ENCODE results near the gene TSC22D1.
"Not testable (repeated sequence)": the region's sequence is repeated elsewhere in the genome, so short reads cannot be mapped to it uniquely, and the experiment has no call there.

TSC22D1 gene

GRCh38 chr13:44498969-44499368 lies 77.2 kb downstream of the TSC22D1 start:
- FAIRE-seq = peak; percentile 26

- FAIRE-seq = no peak
Observed at GRCh38 chr13:44498502-44498901, 77.6 kb downstream of the TSC22D1 start.

DNA sequence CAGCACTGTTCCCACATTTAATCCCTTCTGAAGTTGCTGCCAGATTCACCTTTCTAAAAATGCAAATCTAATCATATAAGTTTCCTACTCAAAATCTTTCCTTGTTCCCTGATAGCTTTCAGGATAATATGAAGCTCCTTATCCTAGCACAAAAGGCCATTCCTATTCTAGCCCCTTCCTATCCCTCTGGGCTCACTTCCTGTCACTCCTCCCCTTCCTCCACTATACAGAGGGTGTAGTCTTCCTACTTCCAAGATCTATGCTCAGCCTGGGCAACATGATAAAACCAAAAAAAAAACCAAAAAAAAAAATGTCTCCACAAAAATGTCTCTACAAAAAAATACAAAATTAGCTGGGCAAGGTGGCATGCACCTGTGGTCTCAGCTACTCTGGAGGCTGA lies 78.3 kb downstream of the TSC22D1 start:
- no peak for FAIRE-seq

- no peak for FAIRE-seq
Observed at GRCh38 chr13:44493213-44493812, 82.8 kb downstream of the TSC22D1 start.

- no peak for FAIRE-seq
Observed at GRCh38 chr13:44489751-44490150, 86.4 kb downstream of the TSC22D1 start.

DNA sequence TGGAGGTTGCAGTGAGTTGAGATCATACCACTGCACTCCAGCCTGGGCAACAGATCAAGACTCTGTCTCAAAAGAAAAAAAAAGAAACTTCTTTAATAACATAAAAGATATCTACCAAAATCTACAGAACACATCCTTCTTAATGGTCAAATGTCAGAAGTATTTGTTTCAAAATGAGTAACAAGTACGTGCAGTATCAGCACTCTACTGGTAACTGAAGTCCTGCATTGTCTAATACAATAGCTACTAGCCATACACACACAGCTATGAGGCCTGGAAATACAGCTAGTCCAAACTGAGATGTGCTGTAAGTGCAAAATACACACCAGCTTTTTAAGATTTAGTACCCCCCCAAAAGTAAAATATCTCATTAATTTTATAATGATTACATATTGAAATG lies 88.1 kb downstream of the TSC22D1 start:
- FAIRE-seq = no peak

DNA sequence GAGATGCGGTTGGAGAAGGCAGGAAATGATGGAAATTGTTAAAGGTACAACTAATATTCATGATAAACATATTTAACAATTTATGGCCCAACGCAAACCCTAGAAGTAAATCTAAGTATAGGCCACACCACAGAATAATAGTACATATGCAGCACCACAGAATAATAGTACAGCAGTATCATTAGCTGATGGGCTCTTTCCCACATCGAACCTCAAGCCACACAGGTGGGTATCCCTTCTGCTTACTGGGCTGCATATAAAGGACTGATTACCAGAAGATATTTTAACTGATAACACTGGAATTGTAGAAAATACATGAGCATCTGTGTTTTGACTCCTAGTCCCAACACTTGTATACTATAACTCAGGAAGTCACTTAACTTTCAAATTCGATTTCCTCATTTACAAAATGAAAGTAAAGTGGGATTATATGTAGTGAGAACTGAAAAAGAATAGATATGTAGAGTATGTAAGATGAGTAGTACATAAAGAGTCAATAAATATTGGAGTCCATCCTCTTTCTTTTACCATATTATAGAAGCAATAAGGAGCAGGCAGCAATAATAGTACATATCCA lies 91.5 kb downstream of the TSC22D1 start:
- no peak for FAIRE-seq

GRCh38 chr13:44474122-44474910 lies 101.8 kb downstream of the TSC22D1 start:
- FAIRE-seq = no peak

DNA sequence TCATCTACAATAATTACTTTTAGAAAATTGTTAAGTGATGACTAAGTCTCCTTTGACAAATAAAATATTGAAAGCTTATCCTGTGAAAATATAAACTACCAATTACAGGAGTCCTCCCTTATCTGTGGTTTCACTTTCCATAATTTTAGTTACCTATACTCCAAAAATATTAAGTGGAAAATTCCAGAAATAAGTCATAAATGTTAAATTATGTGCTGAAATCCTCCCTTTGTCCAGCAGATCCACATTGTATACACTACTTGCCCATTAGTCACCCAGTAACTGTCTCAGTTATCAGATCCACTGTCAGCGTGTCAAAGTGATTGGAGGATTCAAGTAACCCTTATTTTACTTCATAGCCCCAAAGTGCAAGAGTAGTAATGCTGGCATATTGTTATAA lies 104.4 kb downstream of the TSC22D1 start:
- FAIRE-seq = no peak

GRCh38 chr13:44470638-44471562 lies 105.2 kb downstream of the TSC22D1 start:
- peak; percentile 84 for FAIRE-seq

DNA sequence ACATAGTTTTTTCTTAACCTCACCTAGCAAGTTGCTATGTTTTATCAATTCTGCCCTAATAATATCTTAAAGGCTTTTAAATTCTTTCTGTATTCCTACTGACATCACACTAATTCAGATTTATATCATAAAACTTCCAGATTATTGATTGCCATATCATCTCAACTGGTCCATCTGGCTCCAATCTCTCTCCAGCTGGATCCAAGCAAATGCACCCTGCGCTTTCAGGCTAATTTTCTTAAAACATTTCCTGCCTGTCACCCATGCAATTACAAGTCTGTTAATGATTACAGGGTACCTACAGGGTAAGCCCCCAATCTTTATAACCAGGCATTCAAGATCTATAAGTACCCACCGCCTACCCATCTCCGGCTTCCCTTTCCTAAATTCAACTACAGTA lies 107.3 kb downstream of the TSC22D1 start:
- no peak for FAIRE-seq

DNA sequence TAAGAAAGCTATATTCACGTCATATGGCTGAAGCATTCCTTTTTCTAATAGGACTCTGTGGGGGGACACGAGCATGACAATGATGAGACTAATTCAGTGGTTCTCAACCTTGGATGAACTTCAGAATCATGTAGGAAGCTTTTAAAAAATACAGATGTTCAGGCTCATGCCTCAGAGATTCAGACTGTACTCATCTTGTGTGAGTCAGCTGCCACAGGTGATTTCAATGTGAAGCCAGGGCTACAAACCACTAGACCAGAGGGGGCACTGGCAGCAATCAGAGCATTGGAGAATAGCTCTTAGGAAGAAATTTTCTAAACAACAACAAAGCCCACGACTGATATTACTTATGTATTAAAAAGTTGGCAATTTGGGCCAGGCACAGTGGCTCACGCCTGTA lies 110.8 kb downstream of the TSC22D1 start:
- FAIRE-seq = no peak

- FAIRE-seq = no peak
Observed at GRCh38 chr13:44464471-44464870, 111.7 kb downstream of the TSC22D1 start.

GRCh38 chr13:44463759-44464158 lies 112.4 kb downstream of the TSC22D1 start:
- no peak for FAIRE-seq

- FAIRE-seq = no peak
Observed at GRCh38 chr13:44459674-44460073, 116.5 kb downstream of the TSC22D1 start.

DNA sequence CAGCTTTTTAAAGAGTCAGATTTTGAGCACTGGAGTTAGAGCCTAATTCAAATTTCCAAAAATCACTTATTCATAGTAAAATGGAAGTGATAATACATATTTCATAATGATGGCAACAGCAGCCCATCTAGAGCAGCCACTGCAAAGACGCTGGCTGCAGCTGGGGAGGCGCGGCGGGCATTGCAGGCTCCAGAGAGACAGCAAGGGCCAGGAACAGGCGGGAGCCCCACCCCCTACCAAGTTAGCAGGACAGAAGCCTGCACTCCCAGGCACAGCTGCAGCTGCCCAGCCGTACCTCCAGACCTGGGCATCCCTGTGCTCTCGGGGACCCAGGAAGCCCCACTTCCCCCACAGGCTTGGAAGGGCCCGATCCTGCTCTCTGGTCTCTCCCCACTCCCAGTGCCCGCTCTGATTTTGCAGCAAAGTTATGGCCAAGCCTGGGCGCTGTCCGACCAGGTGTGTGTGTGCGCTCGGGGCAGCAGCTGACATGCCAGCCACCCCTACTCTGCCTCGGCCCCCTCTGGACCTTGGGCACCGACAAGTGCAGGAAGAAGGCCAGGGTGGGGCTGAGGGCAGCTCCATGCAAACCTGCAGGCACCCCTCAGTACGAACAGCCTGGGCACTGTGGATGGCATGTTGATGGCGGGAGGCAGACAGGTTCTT lies 117.7 kb downstream of the TSC22D1 start:
- no peak for FAIRE-seq

GRCh38 chr13:44456212-44456611 lies 119.9 kb downstream of the TSC22D1 start:
- FAIRE-seq = not testable (repeated sequence)

DNA sequence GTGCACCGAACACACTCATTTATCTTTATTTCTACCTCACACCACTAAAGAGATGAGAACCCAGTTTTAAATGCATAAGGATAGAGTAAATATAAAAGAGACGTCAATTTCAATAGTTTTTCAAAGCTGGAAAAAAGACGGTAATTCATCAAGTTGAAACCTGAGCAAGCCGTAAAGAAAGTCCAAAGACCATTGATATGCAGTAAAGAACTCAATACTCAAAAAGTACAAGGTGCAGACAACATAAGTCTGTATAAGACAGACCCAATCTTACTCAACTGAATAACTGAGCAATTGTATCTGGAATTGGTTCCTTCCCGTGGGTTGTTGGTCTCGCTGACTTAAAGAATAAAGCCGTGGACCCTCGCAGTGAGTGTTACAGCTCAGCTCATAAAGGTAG lies 120.4 kb downstream of the TSC22D1 start:
- FAIRE-seq = no peak

DNA sequence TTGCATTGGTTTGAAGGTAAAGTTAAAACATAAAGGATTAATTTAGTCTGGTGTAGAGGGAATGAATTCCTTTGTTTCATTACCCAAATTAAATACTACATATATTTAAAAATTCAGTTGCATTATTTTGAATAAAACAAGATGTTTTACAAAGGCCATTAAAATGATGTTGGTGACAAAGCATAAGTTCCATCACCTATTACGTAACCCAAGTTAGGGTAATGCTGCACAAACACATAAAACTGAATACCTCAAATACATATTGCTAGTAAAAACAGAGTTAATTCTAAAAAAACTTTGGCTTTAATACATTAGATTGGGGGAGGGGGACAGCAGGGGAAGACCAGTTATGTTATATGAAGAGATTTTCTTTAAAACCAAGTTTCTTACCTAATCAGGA lies 122.2 kb downstream of the TSC22D1 start:
- no peak for FAIRE-seq

- FAIRE-seq = no peak
Observed at GRCh38 chr13:44453069-44453468, 123.1 kb downstream of the TSC22D1 start.

DNA sequence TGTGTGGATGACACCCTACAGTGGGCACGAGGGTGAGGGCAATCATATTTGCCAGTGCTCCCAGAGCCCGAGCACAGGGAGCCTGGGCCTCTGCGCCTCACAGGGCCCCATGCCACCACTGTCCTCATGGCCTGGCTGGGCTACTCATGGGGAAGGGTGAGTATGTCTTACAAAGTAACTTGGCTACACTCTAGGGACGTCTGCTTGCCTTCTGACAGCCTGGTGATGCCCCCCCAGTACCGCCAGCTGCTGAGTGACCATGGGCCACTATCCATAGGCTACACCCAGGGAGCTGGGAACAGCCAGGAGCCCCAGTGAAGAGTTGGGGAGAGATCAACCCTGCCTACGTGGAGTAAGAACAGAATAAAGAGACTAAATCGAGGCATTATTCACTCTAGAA lies 123.7 kb downstream of the TSC22D1 start:
- FAIRE-seq = no peak

GRCh38 chr13:44451651-44452050 lies 124.5 kb downstream of the TSC22D1 start:
- FAIRE-seq = no peak

- no peak for FAIRE-seq
Observed at GRCh38 chr13:44451126-44451525, 125.0 kb downstream of the TSC22D1 start.
